ENCODE results near the gene PPP3CA. TPM values are rescaled to one million over a fixed set of nuclear protein-coding genes. Genes with fewer than 3 reads are reported as not detected.

The PPP3CA gene
- total and polyA plus RNA-seq, 2 experiments from 2014 or later, result 27.0 to 45.2 TPM

GRCh38 chr4:101039367-101039766, 308.0 kb downstream of the PPP3CA start:
- Histone ChIP-seq H3K4me2 (no peak overlapping the region), H3K4me1 (ENCODE audit: insufficient read depth) (peaks cover 6% of the 10 kb centered on the region), H3K4me3 (no peak overlapping the region), H3F3A (replicated peaks; ENCODE audit: low read depth) (no peaks in the 10 kb centered on the region), H2AFZ (no peak overlapping the region), H3K9me2 (ENCODE audit: insufficient read depth) (no peaks in the 10 kb centered on the region), H4K20me1 (replicated peaks; ENCODE audit: insufficient read depth) (no peaks in the 10 kb centered on the region), H3K79me2 (replicated peaks; ENCODE audit: insufficient read depth) (no peaks in the 10 kb centered on the region), H3K27ac (ENCODE audit: low read depth) (no peak overlapping the region), H3K27me3 (ENCODE audit: insufficient read depth) (no peaks in the 10 kb centered on the region), H3K36me3 (ENCODE audit: insufficient read depth) (no peaks in the 10 kb centered on the region)
- Mint-ChIP-seq H3K27me3 (ENCODE audit: insufficient read depth, low read depth, poor library complexity) (no peaks in the 10 kb centered on the region), H3K9me3 (no peaks in the 10 kb centered on the region), H3K4me1 (peaks cover 21% of the 10 kb centered on the region), H3K27ac (no peak overlapping the region), H3K36me3 (ENCODE audit: low read depth) (peaks cover 22% of the 10 kb centered on the region), H3K4me3 (no peak overlapping the region)
- no peak for DNase-seq (ENCODE audit: low spot score)
- ATAC-seq, result no peak
- TF ChIP-seq NANOG (IDR thresholded peaks at IDR 0.05; ENCODE audit: borderline replicate concordance), result no peak
- no peak for TF ChIP-seq ZNF462 (CRISPR knock-in tag; IDR thresholded peaks at IDR 0.05)
- TF ChIP-seq ZNF331 (CRISPR knock-in tag; IDR thresholded peaks at IDR 0.05; ENCODE audit: low read depth), result no peak
- no peak for TF ChIP-seq EZH2 (IDR thresholded peaks at IDR 0.05; ENCODE audit: low read depth, unreplicated experiment)
- TF ChIP-seq ZNF114 (CRISPR knock-in tag; IDR thresholded peaks at IDR 0.05), result no peak
- TF ChIP-seq JUNB (IDR thresholded peaks at IDR 0.05; ENCODE audit: unreplicated experiment), result no peak
- TF ChIP-seq CTCF (conservative IDR thresholded peaks at IDR 0.05; ENCODE audit: low read depth in 2 of 2), result no peak
- TF ChIP-seq REST (IDR thresholded peaks at IDR 0.05; ENCODE audit: unreplicated experiment), result no peak
- TF ChIP-seq CREB1 (CRISPR knock-in tag; IDR thresholded peaks at IDR 0.05; ENCODE audit: low read depth), result no peak
- no peak for TF ChIP-seq EZH2phosphoT487 (IDR thresholded peaks at IDR 0.05; ENCODE audit: unreplicated experiment)
- no peak for TF ChIP-seq POLR2AphosphoS5 (IDR thresholded peaks at IDR 0.05; ENCODE audit: low read depth)
- TF ChIP-seq STAT1 (IDR thresholded peaks at IDR 0.05; ENCODE audit: unreplicated experiment), result no peak
- no peak for TF ChIP-seq ETS1 (IDR thresholded peaks at IDR 0.05)
